Uterus (tissue), 4 donors: ENCODE measurements around the gene NISCH. TPM values are rescaled to one million over a fixed set of nuclear protein-coding genes. Genes with fewer than 3 reads are reported as not detected.

Experiments
- DNase-seq, 2 donors: peaks; one replicate each; pipeline ENCODE4 v3.0.0-alpha.2; 2019 to 2020
- H3K27ac ChIP-seq, 2 donors: fragments of 200-600 bp; sonication (generic); 1 replicate in 1 of 2; 2 replicates in 1 of 2; pipeline ENCODE4 v1.5.1; 2016 to 2018
- H3K27me3 ChIP-seq, 2 donors: fragments of 200-600 bp; sonication (generic); one replicate each; pipeline ENCODE4 v1.5.1; 2018 to 2019; ENCODE audit warnings: control low read depth in 1 of 2
- H3K36me3 ChIP-seq, 2 donors: fragments of 200-600 bp; sonication (generic); one replicate each; pipeline ENCODE4 v1.5.1; 2019; ENCODE audit warnings: control low read depth in 1 of 2
- H3K4me1 ChIP-seq, 2 donors: fragments of 200-600 bp; sonication (generic); one replicate each; pipeline ENCODE4 v1.5.1; 2018 to 2019; ENCODE audit warnings: control low read depth in 1 of 2
- H3K4me3 ChIP-seq, 2 donors: fragments of 200-600 bp; sonication (generic); 1 replicate in 1 of 2; 2 replicates in 1 of 2; pipeline ENCODE4 v1.5.1; 2018 to 2019; ENCODE audit warnings: mild to moderate bottlenecking in 1 of 2
- H3K9me3 ChIP-seq, 2 donors: fragments of 200-600 bp; sonication (generic); one replicate each; pipeline ENCODE4 v1.5.1; 2019; ENCODE audit warnings: control low read depth in 1 of 2
- POLR2A ChIP-seq, 2 donors: fragments of 450-650 bp; IDR thresholded peaks; one replicate each; pipeline ENCODE4 v1.6.1; 2016; ENCODE audit warnings: antibody characterized with exemption in 2 of 2, mild to moderate bottlenecking in 1 of 2, moderate library complexity in 1 of 2
- intact Hi-C: fragments of 100-400 bp; cut with DNase I; formaldehyde crosslinking; loops from one replicate; pipeline ENCODE4 v1.15.1; 2023; ENCODE audit warnings: low total_unique reads
- total RNA-seq, 4 donors: library from RNA; depleted of rRNA in 3 of 4; stranded (reverse); fragments of >200 nt in 3 of 4; gene quantifications; one replicate each; pipeline versions ENCODE4 v1.1.0 to v1.2.4, GENCODE V29; 2014 to 2023
- TF ChIP-seq, protein P1 (sequence below), 4 experiments: fragments of 200-600 bp in 2 of 4; fragments of 450-650 bp in 2 of 4; sonication (generic) in 2 of 4; IDR thresholded peaks; one replicate each; pipeline ENCODE4 v1.5.1; 2016 to 2019; ENCODE audit warnings: antibody characterized with exemption in 4 of 4, mild to moderate bottlenecking in 2 of 4, moderate library complexity in 1 of 4
- donor health status: DM: yes; HTN: yes; CAD: no.

Gene NISCH
- total RNA-seq, 4 donors from 2014 or later = 50.0 to 157 (median 114) TPM

DNA sequence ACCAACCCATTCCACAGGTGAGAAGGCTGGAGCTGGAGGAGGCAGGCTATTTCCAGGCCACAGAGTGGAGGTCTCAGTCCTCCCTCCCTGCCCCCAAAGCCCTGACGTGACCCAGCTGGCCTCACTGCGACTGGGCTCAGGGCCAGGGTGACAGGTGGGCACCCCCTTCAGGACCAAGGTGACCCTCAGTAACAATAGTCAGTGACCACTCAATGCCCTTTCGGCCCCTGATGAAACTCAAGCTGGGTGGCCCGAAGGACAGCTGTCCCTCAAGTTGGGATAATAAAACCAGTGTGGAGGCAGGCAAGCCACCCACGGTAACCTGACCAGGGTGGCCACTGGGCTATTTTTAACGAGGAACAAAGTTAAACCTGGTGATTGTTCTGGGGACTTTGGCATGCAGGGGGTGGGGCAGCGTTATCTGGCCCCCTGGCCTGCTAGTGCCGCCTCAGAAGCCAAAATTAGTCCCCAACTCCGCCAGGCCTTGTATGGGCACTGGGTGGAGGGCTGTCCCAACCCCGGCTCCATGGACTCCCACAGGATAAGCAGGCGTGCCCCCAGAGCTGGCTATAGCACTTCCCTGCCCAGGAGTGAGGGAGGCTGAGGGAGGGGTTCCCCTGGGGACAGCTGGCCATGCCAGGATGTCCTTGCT lies 2.7 kb upstream of the NISCH start:
- no peak overlapping the region for H3K4me3 ChIP-seq
- no peaks in the 10 kb centered on the region for H3K27me3 ChIP-seq
- TF ChIP-seq, protein P1, sequence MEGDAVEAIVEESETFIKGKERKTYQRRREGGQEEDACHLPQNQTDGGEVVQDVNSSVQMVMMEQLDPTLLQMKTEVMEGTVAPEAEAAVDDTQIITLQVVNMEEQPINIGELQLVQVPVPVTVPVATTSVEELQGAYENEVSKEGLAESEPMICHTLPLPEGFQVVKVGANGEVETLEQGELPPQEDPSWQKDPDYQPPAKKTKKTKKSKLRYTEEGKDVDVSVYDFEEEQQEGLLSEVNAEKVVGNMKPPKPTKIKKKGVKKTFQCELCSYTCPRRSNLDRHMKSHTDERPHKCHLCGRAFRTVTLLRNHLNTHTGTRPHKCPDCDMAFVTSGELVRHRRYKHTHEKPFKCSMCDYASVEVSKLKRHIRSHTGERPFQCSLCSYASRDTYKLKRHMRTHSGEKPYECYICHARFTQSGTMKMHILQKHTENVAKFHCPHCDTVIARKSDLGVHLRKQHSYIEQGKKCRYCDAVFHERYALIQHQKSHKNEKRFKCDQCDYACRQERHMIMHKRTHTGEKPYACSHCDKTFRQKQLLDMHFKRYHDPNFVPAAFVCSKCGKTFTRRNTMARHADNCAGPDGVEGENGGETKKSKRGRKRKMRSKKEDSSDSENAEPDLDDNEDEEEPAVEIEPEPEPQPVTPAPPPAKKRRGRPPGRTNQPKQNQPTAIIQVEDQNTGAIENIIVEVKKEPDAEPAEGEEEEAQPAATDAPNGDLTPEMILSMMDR (IDR thresholded peaks at IDR 0.05) = no peak
- TF ChIP-seq POLR2A (IDR thresholded peaks at IDR 0.05) = no peak
- H3K9me3 ChIP-seq = no peaks in the 10 kb centered on the region
- intact Hi-C loops = no loop called here
- no peak for DNase-seq
- no peaks in the 10 kb centered on the region for H3K36me3 ChIP-seq
- no peak overlapping the region for H3K27ac ChIP-seq
- H3K4me1 ChIP-seq = peaks cover 0 to 7% of the 10 kb centered on the region in 2 donors

DNA sequence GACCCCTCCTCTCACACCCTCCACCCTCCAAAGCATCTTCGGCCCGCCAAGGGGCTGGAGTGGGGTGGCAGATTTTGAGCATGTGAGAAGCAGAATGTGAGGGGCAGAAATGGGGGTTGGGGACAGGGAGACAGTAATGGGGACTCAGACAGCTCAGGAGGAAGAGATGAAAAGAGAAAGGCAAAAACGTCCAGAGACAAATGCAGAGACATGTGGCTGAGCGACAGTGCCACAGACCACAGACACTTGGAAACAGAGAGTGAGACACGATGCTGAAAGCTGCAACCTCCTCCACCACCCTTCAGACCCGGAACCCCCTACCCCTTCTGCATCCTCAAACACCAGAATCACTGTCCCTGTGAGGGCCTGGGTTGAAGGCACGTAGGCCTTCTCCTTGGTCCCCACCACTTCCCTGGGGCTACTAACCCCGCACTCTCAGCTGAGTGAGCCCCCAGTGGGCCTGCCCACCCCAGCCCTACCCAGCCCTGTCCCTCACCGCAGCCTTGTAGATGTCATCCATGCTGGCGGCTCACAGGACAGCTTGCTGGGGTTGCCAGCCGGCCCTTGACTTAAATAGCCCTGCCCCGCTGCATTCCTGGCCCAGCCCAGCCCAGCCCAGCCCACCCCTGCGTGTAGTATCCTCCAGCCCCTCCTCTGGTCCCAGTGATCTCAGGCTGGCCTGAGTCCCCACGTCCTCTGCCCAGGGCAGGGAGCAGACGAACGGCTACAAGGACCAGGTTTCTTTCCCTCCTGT lies 1.7 kb upstream of the NISCH start, which contains the start of gene TNNC1:
Gene TNNC1 (minus strand): TSS at position 546 of the 754 bp plus-strand sequence. CDS start 26 bp downstream, at position 520.
- peak within 1 kb of the TSS; percentile 89 to 97 for H3K4me3 ChIP-seq
- TF ChIP-seq POLR2A (IDR thresholded peaks at IDR 0.05) = no peak
- no peak for DNase-seq
- H3K36me3 ChIP-seq = no peaks in the 10 kb centered on the region
- intact Hi-C loops = no loop called here
- H3K27ac ChIP-seq = peak within 1 kb of the TSS; percentile 90 to 95
- H3K4me1 ChIP-seq = peaks cover 0 to 7% of the 10 kb centered on the region in 2 donors
- no peaks in the 10 kb centered on the region for H3K9me3 ChIP-seq
- no peaks in the 10 kb centered on the region for H3K27me3 ChIP-seq

DNA sequence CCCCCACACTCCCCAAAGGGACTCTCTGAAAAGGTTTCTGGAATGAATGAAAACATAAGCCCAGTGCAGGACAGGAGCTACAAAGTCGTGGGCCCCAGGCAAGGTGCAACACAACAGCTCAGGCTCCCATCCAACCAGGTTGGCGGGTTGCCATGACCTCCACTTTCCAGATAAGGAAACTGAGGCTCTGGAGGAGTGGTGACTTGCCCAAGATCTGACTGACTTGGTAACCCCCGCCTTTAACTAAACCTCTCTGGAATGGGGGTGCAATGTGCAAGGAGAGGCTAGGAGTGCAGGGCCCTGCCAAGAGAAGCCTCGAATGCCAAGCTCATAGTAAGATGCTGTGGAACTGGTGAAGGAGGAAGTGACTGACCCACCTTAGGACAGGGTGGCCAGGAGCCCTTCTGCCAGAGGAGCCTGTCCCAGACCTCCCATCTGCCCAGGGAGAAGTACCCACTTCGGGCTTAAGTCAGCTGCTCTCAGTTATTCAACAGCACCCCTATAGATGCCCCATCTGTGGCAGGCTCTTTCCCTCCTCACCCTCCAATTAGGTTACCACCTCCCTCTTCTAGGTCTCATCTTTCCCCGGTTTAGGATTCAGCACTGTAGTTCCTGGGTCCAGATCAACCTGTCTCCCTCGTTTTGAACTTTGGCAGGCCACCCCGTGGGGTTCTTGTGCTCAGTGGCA lies 1.0 kb upstream of the NISCH start:
- H3K27ac ChIP-seq = peak overlapping the region; percentile 90 to 95
- DNase-seq = no peak
- H3K27me3 ChIP-seq = no peaks in the 10 kb centered on the region
- no peaks in the 10 kb centered on the region for H3K36me3 ChIP-seq
- no peak for TF ChIP-seq POLR2A (IDR thresholded peaks at IDR 0.05)
- TF ChIP-seq, protein P1 (IDR thresholded peaks at IDR 0.05) = no peak
- intact Hi-C loops = no loop called here
- H3K9me3 ChIP-seq = no peaks in the 10 kb centered on the region
- peak overlapping the region; percentile 89 to 97 for H3K4me3 ChIP-seq
- H3K4me1 ChIP-seq = peaks cover 0 to 7% of the 10 kb centered on the region in 2 donors

DNA sequence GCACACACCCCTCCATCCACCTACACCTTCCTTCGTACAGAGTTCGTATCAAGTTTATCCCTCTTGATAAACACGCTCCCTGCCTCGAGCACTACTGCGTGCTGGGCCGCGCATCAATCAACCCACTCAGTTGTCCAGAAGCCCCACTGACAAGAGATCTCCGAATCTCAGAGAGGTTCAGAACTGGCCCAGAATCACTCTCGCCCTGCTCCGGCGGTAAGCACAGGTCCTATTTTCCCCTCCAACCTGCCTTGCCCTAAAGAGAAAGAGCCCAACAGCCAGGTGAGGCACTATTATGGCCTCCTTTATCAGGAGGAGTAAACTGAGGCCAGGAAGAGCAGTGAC lies 494 bp upstream of the NISCH start:
- DNase-seq = no peak
- Histone ChIP-seq H3K4me3 (peak overlapping the region; percentile 89 to 97), H3K4me1 (peaks cover 0 to 7% of the 10 kb centered on the region in 2 donors), H3K36me3 (no peaks in the 10 kb centered on the region), H3K27ac (peak overlapping the region; percentile 90 to 95), H3K9me3 (no peaks in the 10 kb centered on the region), H3K27me3 (no peaks in the 10 kb centered on the region)
- TF ChIP-seq POLR2A (IDR thresholded peaks at IDR 0.05) = no peak
- TF ChIP-seq, protein P1 (IDR thresholded peaks at IDR 0.05) = no peak
- intact Hi-C loops = no loop called here

DNA sequence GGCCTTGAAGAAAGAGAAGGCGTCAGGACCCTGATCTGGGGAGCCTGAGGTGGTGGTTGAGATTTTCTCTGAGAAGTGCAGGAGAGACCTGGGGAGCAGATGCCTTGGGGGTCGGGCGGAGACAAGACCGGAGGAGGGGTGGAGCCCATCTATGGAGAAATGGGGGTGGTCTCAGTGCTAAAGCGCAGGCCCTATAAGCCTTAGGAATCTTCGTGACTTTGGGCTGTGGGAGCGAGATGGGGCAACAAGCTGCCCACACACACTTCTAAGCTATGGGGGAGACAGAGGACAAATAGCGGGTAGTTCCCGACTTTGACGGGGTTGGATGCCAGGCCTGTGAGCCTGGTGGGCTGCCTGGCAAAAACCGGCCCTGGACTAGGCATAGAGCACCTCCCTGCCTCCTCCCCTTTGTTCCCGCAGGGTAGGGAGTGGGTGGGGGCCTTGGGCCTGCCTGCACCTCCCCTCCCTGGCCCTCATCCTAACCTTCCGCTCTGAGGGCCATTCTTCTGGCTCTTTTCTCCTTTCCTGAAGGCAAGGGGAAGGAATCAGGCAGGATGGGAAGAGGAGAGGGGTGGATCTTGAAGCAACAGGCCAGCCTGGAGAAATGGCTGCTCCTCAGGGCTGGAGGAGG lies 880 bp downstream of the NISCH start:
- intact Hi-C loops = no loop called here
- peak overlapping the region; percentile 89 to 97 for H3K4me3 ChIP-seq
- no peaks in the 10 kb centered on the region for H3K27me3 ChIP-seq
- peak overlapping the region; percentile 90 to 95 for H3K27ac ChIP-seq
- peaks cover 0 to 7% of the 10 kb centered on the region in 2 donors for H3K4me1 ChIP-seq
- TF ChIP-seq POLR2A (IDR thresholded peaks at IDR 0.05) = no peak
- TF ChIP-seq, protein P1 (IDR thresholded peaks at IDR 0.05) = no peak
- DNase-seq = peak in 1 of 2 donors; percentile 51
- no peaks in the 10 kb centered on the region for H3K36me3 ChIP-seq
- no peaks in the 10 kb centered on the region for H3K9me3 ChIP-seq
